WI38 (cell line): ENCODE results near the gene TMEM63C.

Experiments
- H3K4me3 ChIP-seq: 2 replicates; pipeline ENCODE4 v1.5.1; 2011; ENCODE audit warnings: low read depth, mild to moderate bottlenecking, control low read depth, low read length
- CTCF ChIP-seq: IDR thresholded peaks from 2 replicates; pipeline ENCODE4 v1.5.1; 2012; ENCODE audit warnings: low read depth, mild to moderate bottlenecking, control low read depth, low read length

TMEM63C gene

GRCh38 chr14:77177702-77178101, 3.9 kb upstream of the TMEM63C start:
- no peak for TF ChIP-seq CTCF

DNA sequence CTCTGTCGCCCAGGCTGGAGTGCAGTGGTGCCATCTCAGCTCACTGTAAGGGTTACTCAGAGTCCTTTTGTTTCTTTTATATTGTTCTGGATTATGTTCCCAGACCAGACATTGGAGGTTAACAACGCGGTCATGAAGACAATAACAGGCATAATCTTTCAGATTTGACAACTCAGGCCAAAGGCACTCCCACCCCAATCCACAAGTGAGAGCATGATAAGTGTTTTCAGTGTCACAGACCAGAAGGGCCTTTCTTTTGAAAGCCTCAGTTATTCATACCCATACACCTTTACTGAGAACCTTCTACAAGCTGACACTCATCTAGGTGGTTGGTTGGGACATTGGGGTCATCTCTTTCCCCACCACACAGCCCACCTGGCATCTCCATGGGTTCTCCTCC, 2.9 kb upstream of the TMEM63C start:
- H3K4me3 ChIP-seq = no peak overlapping the region
- no peak for TF ChIP-seq CTCF

More at GRCh38 chr14:77177702-77178101, 3.9 kb upstream of the TMEM63C start:
- no peak overlapping the region for H3K4me3 ChIP-seq

- no peak overlapping the region for H3K4me3 ChIP-seq
- no peak for TF ChIP-seq CTCF
Measured at GRCh38 chr14:77180726-77181602, 634 bp upstream of the TMEM63C start.

GRCh38 chr14:77183896-77184295, 2.3 kb downstream of the TMEM63C start:
- no peak overlapping the region for H3K4me3 ChIP-seq
- TF ChIP-seq CTCF = no peak

DNA sequence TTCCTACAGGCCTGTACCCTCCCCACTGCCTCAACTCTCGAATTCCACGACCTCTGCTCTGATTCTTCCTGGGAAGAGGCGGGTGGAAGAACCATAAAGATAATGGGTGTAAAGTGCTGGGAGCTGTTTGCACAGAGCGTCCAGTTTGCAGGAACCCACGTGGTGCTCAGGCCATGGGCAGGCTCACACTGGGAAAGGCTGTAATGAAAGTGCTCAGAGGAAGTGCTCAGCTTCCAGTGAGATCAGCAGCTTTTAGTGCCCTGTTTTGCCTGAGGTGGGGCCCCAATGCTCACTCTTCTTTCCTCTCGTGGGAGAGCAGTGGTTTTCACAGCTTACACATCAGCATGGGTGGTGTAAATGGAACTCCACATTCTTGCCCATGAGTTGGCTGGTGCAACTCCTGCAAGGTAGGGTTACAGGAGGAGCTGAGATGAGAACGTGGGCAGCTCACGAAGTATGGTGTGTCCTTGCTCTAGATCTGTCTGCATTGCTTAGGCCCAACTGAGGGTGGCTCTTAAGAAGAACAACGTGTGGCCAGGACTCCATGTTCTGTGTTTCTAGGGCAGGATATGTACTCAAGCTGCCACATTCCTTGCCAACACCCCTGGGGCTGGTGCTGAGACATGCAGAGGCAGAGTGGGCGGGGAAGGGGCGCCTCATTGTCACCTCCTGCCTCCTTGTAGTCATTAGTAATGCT, 2.9 kb downstream of the TMEM63C start:
- no peak for TF ChIP-seq CTCF
- H3K4me3 ChIP-seq = no peak overlapping the region

DNA sequence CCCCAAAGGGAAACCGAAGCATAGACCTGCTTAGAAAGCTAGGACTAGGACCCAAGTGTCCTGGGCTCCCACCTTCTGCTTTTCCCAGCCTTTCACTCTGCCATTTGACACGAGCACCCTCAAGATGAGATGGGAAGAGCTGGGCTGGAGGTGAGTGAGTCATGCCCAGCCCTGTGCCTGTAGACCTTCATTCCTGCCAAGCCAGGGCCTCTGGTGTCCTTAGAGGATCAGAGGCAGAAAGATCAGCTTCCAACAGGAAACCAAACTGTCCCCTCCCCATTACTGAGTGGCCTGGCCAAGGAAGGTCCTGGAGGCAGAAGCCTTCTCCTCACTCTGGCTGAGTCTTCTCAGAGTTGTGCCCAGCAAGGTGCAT, 3.5 kb downstream of the TMEM63C start:
- no peak for TF ChIP-seq CTCF
- no peak overlapping the region for H3K4me3 ChIP-seq
